Erythroblast (primary cell): ENCODE data around the gene EXOC3.

ENCODE experiments used
- GATA1 ChIP-seq: IDR thresholded peaks from 2 replicates; pipeline ENCODE4 v1.6.1; 2011; ENCODE audit warnings: low read depth, mild to moderate bottlenecking, control low read depth, low read length, moderate library complexity
- POLR2A ChIP-seq: IDR thresholded peaks from 2 replicates; pipeline ENCODE4 v1.6.1; 2011; ENCODE audit warnings: mild to moderate bottlenecking, low read length

- no peak for TF ChIP-seq POLR2A
- no peak for TF ChIP-seq GATA1
Observed at GRCh38 chr5:435156-435790, 7.7 kb upstream of the EXOC3 start.
